HEK293 (cell line): ENCODE data around the gene UBXN1.

Source experiments
- ATF2 ChIP-seq: fragments of 450-650 bp; formaldehyde crosslinking; IDR thresholded peaks from 2 replicates; pipeline ENCODE4 v1.5.1; 2016; ENCODE audit warnings: missing biosample characterization, missing genetic modification characterization, low read depth
- ELK4 ChIP-seq: IDR thresholded peaks from 2 replicates; pipeline ENCODE4 v1.6.1; 2011; ENCODE audit warnings: mild to moderate bottlenecking, low read depth, low read length, borderline replicate concordance
- GFI1B ChIP-seq: fragments of 450-650 bp; formaldehyde crosslinking; IDR thresholded peaks from 2 replicates; pipeline ENCODE4 v1.5.1; 2016; ENCODE audit warnings: missing biosample characterization, missing genetic modification characterization
- HOXA7 ChIP-seq: sonication (generic); formaldehyde crosslinking; IDR thresholded peaks from 2 replicates; pipeline ENCODE4 v1.8.1; 2022; ENCODE audit warnings: missing genetic modification reagents, borderline replicate concordance
- IKZF3 ChIP-seq: fragments of 450-650 bp; IDR thresholded peaks from 2 replicates; pipeline ENCODE4 v1.5.0; 2018; ENCODE audit warnings: missing biosample characterization, mild to moderate bottlenecking, missing genetic modification characterization, moderate library complexity
- PRDM1 ChIP-seq: fragments of 450-650 bp; formaldehyde crosslinking; IDR thresholded peaks from 2 replicates; pipeline ENCODE4; 2016; ENCODE audit warnings: missing biosample characterization, missing genetic modification characterization
- SALL2 ChIP-seq: fragments of 450-650 bp; formaldehyde crosslinking; IDR thresholded peaks from 2 replicates; pipeline ENCODE4 v1.5.0; 2017; ENCODE audit warnings: missing biosample characterization, mild to moderate bottlenecking, missing genetic modification characterization, borderline replicate concordance
- TRIM28 ChIP-seq: IDR thresholded peaks from 2 replicates; pipeline ENCODE4 v1.6.1; 2011; ENCODE audit warnings: low read length, control low read depth, borderline replicate concordance
- ZBTB44 ChIP-seq: fragments of 450-650 bp; IDR thresholded peaks from 2 replicates; pipeline ENCODE4 v1.5.1; 2018; ENCODE audit warnings: missing biosample characterization, mild to moderate bottlenecking, missing genetic modification characterization
- ZNF132 ChIP-seq: fragments of 450-650 bp; formaldehyde crosslinking; IDR thresholded peaks from 2 replicates; pipeline ENCODE4 v1.5.1; 2017; ENCODE audit warnings: missing biosample characterization, missing genetic modification characterization, borderline replicate concordance
- ZNF155 ChIP-seq: fragments of 450-650 bp; formaldehyde crosslinking; IDR thresholded peaks from 2 replicates; pipeline ENCODE4 v1.5.1; 2016; ENCODE audit warnings: missing biosample characterization, missing genetic modification characterization
- ZNF157 ChIP-seq: fragments of 450-650 bp; formaldehyde crosslinking; IDR thresholded peaks from 2 replicates; pipeline ENCODE4 v1.5.1; 2016; ENCODE audit warnings: missing biosample characterization, missing genetic modification characterization
- ZNF18 ChIP-seq: fragments of 450-650 bp; formaldehyde crosslinking; IDR thresholded peaks from 2 replicates; pipeline ENCODE4 v1.5.1; 2016; ENCODE audit warnings: missing biosample characterization, missing genetic modification characterization
- ZNF223 ChIP-seq: fragments of 450-650 bp; formaldehyde crosslinking; IDR thresholded peaks from 2 replicates; pipeline ENCODE4 v1.5.1; 2016; ENCODE audit warnings: missing biosample characterization, missing genetic modification characterization
- ZNF350 ChIP-seq: fragments of 450-650 bp; formaldehyde crosslinking; IDR thresholded peaks from 2 replicates; pipeline ENCODE4 v1.5.0; 2017; ENCODE audit warnings: missing biosample characterization, mild to moderate bottlenecking, missing genetic modification characterization
- ZNF391 ChIP-seq: fragments of 450-650 bp; formaldehyde crosslinking; IDR thresholded peaks from 2 replicates; pipeline ENCODE4 v1.5.1; 2016; ENCODE audit warnings: low read depth, missing biosample characterization, missing genetic modification characterization, borderline replicate concordance
- ZNF416 ChIP-seq: fragments of 450-650 bp; formaldehyde crosslinking; IDR thresholded peaks from 2 replicates; pipeline ENCODE4 v1.5.1; 2016; ENCODE audit warnings: missing biosample characterization, missing genetic modification characterization
- ZNF433 ChIP-seq: fragments of 450-650 bp; formaldehyde crosslinking; IDR thresholded peaks from 2 replicates; pipeline ENCODE4 v1.5.1; 2016; ENCODE audit warnings: missing biosample characterization, missing genetic modification characterization, low read depth
- ZNF473 ChIP-seq: fragments of 450-650 bp; formaldehyde crosslinking; IDR thresholded peaks from 2 replicates; pipeline ENCODE4 v1.5.1; 2017; ENCODE audit warnings: missing biosample characterization, missing genetic modification characterization
- ZNF518A ChIP-seq: fragments of 450-650 bp; formaldehyde crosslinking; conservative IDR thresholded peaks from 2 replicates; pipeline ENCODE4 v1.5.1; 2016; ENCODE audit warnings: low read depth, missing biosample characterization, missing genetic modification characterization
- ZNF585B ChIP-seq: fragments of 450-650 bp; formaldehyde crosslinking; IDR thresholded peaks from 2 replicates; pipeline ENCODE4 v1.5.1; 2016; ENCODE audit warnings: missing biosample characterization, missing genetic modification characterization
- ZNF621 ChIP-seq: fragments of 450-650 bp; formaldehyde crosslinking; IDR thresholded peaks from 2 replicates; pipeline ENCODE4 v1.5.1; 2017; ENCODE audit warnings: missing biosample characterization, missing genetic modification characterization
- ZNF626 ChIP-seq: fragments of 450-650 bp; sonication (Bioruptor Pico); formaldehyde crosslinking; IDR thresholded peaks from 2 replicates; pipeline ENCODE4 v1.5.1; 2018; ENCODE audit warnings: missing biosample characterization, missing genetic modification characterization, inconsistent platforms
- ZNF654 ChIP-seq: fragments of 450-650 bp; formaldehyde crosslinking; IDR thresholded peaks from 2 replicates; pipeline ENCODE4 v1.5.1; 2016; ENCODE audit warnings: low read depth, missing biosample characterization, missing genetic modification characterization
- ZNF658 ChIP-seq: fragments of 450-650 bp; formaldehyde crosslinking; IDR thresholded peaks from 2 replicates; pipeline ENCODE4; 2016; ENCODE audit warnings: missing biosample characterization, missing genetic modification characterization
- ZNF704 ChIP-seq: fragments of 450-650 bp; formaldehyde crosslinking; IDR thresholded peaks from 2 replicates; pipeline ENCODE4 v1.5.1; 2016; ENCODE audit warnings: missing biosample characterization, missing genetic modification characterization
- ZNF777 ChIP-seq: fragments of 450-650 bp; formaldehyde crosslinking; IDR thresholded peaks from 2 replicates; pipeline ENCODE4 v1.5.1; 2017; ENCODE audit warnings: missing biosample characterization, missing genetic modification characterization, borderline replicate concordance
- ZNF837 ChIP-seq: fragments of 450-650 bp; formaldehyde crosslinking; IDR thresholded peaks from 2 replicates; pipeline ENCODE4 v1.5.1; 2016; ENCODE audit warnings: missing biosample characterization, missing genetic modification characterization

UBXN1 gene

GRCh38 chr11:62645946-62646824, 32.7 kb downstream of the UBXN1 start, which contains the start of gene GANAB (continued):
- TF ChIP-seq PRDM1 (no peak), TRIM28 (no peak), ZNF626 (no peak), ZNF433 (tag by site-specific recombination) (no peak), SALL2 (no peak), ZNF391 (tag by site-specific recombination) (no peak), ZNF132 (tag by site-specific recombination) (no peak), ZNF585B (tag by site-specific recombination) (no peak), ATF2 (tag by site-specific recombination) (no peak), ZNF621 (tag by site-specific recombination) (no peak), ZNF155 (no peak), ZNF473 (tag by site-specific recombination) (no peak), ZNF18 (no peak), ZNF416 (no peak), HOXA7 (CRISPR knock-in tag) (no peak), ZNF350 (tag by site-specific recombination) (no peak), ZNF518A (tag by site-specific recombination) (no peak), ZNF777 (tag by site-specific recombination) (0 out of 2 replicates have a peak, but pooled peaks have one; percentile 32), ZNF837 (no peak), GFI1B (no peak), ELK4 (no peak), ZNF157 (no peak), ZNF654 (tag by site-specific recombination) (no peak), ZNF704 (tag by site-specific recombination) (no peak), ZNF223 (tag by site-specific recombination) (no peak), ZNF658 (tag by site-specific recombination) (no peak), IKZF3 (tag by site-specific recombination) (no peak), ZBTB44 (tag by site-specific recombination) (no peak)
